Activated CD4-positive, alpha-beta T cell treated with anti-CD3 and anti-CD28 coated beads for 48 hours (primary cell): Measurements from ENCODE around the gene CEP112.

ENCODE experiments used
- DNase-seq: peaks from one replicate; pipeline ENCODE4 v3.0.0-alpha.2; 2020

CEP112 gene

GRCh38 chr17:66191593-66192377, at the start of gene CEP112:
TSS of gene CEP112 (minus strand) at chr17:66192133.
- peak; percentile 85 for DNase-seq

- no peak for DNase-seq
Measured at GRCh38 chr17:66240630-66241029, 48.7 kb upstream of the CEP112 start.

- DNase-seq: no peak
Measured at GRCh38 chr17:66240013-66240412, 48.1 kb upstream of the CEP112 start.

- no peak for DNase-seq
Measured at GRCh38 chr17:66235377-66235994, 43.6 kb upstream of the CEP112 start.

GRCh38 chr17:66234611-66235010, 42.7 kb upstream of the CEP112 start:
- no peak for DNase-seq

GRCh38 chr17:66233023-66233753, 41.3 kb upstream of the CEP112 start:
- DNase-seq: no peak

GRCh38 chr17:66230922-66231591, 39.1 kb upstream of the CEP112 start:
- no peak for DNase-seq

- no peak for DNase-seq
Measured at GRCh38 chr17:66229783-66230538, 38.0 kb upstream of the CEP112 start.

- DNase-seq: no peak
Measured at GRCh38 chr17:66228887-66229782, 37.2 kb upstream of the CEP112 start, which contains the start of gene APOH. TSS of gene APOH (minus strand) at chr17:66229415. CDS start at chr17:66229379, 36 bp downstream.

- DNase-seq: no peak
Measured at GRCh38 chr17:66227212-66228045, 35.5 kb upstream of the CEP112 start.

- no peak for DNase-seq
Measured at GRCh38 chr17:66222798-66223350, 30.9 kb upstream of the CEP112 start.

GRCh38 chr17:66221755-66222530, 30.0 kb upstream of the CEP112 start:
- DNase-seq: no peak

- DNase-seq: no peak
Measured at GRCh38 chr17:66221343-66221742, 29.4 kb upstream of the CEP112 start.

- DNase-seq: no peak
Measured at GRCh38 chr17:66220079-66220835, 28.3 kb upstream of the CEP112 start.

GRCh38 chr17:66215529-66215911, 23.6 kb upstream of the CEP112 start:
- no peak for DNase-seq

- DNase-seq: no peak
Measured at GRCh38 chr17:66214884-66215528, 23.1 kb upstream of the CEP112 start.

GRCh38 chr17:66211047-66211810, 19.3 kb upstream of the CEP112 start:
- DNase-seq: no peak
